Stimulated activated CD4-positive, alpha-beta T cell treated with anti-CD3 and anti-CD28 coated beads, Interleukin-2, amount 100 ng/mL, for 24 hours (primary cell): ENCODE measurements around the gene SORBS1.

Experiments used
- DNase-seq, 2 donors: peaks; one replicate each; pipeline ENCODE4 v3.0.0-alpha.2; 2020

Gene SORBS1

GRCh38 chr10:95333997-95334804, 227.0 kb downstream of the SORBS1 start:
- no peak for DNase-seq

GRCh38 chr10:95332666-95333249, 228.4 kb downstream of the SORBS1 start:
- DNase-seq = no peak

GRCh38 chr10:95331596-95332130, 229.5 kb downstream of the SORBS1 start:
- DNase-seq = no peak

- DNase-seq = no peak
These were observed 230.2 kb downstream of the SORBS1 start for GRCh38 chr10:95330966-95331453.

GRCh38 chr10:95329296-95329695, 231.9 kb downstream of the SORBS1 start:
- no peak for DNase-seq

- no peak for DNase-seq
These were observed 233.2 kb downstream of the SORBS1 start for GRCh38 chr10:95328013-95328412.

- no peak for DNase-seq
These were observed 233.8 kb downstream of the SORBS1 start for GRCh38 chr10:95327367-95327766.

- no peak for DNase-seq
These were observed 234.8 kb downstream of the SORBS1 start for GRCh38 chr10:95326396-95326795.

GRCh38 chr10:95325863-95326262, 235.3 kb downstream of the SORBS1 start:
- no peak for DNase-seq

- DNase-seq = no peak
These were observed 236.5 kb downstream of the SORBS1 start for GRCh38 chr10:95324436-95325268.

GRCh38 chr10:95321554-95322301, 239.4 kb downstream of the SORBS1 start:
- DNase-seq = no peak

- DNase-seq = no peak
These were observed 241.9 kb downstream of the SORBS1 start for GRCh38 chr10:95319239-95319638.

- no peak for DNase-seq
These were observed 245.7 kb downstream of the SORBS1 start for GRCh38 chr10:95315509-95315908.

GRCh38 chr10:95314192-95314918, 246.8 kb downstream of the SORBS1 start:
- DNase-seq = no peak

- no peak for DNase-seq
These were observed 248.1 kb downstream of the SORBS1 start for GRCh38 chr10:95312986-95313495.

GRCh38 chr10:95312257-95312656, 248.9 kb downstream of the SORBS1 start:
- DNase-seq = no peak

GRCh38 chr10:95309958-95310357, 251.2 kb downstream of the SORBS1 start:
- no peak for DNase-seq

- DNase-seq = peak in 1 of 2 donors; percentile 4
These were observed 252.5 kb downstream of the SORBS1 start for GRCh38 chr10:95308389-95309302.

- no peak for DNase-seq
These were observed 254.3 kb downstream of the SORBS1 start for GRCh38 chr10:95306851-95307250.

- no peak for DNase-seq
These were observed 254.9 kb downstream of the SORBS1 start for GRCh38 chr10:95306318-95306650.
